Measurements from ENCODE around the gene VTI1B.
"Not testable (repeated sequence)": the region's sequence is repeated elsewhere in the genome, so short reads cannot be mapped to it uniquely, and the experiment has no call there.

Gene VTI1B

GRCh38 chr14:67626131-67626530 is 48.3 kb downstream of the VTI1B start:
- not testable (repeated sequence) for DNase-seq

GRCh38 chr14:67623114-67623513 is 51.3 kb downstream of the VTI1B start:
- DNase-seq = no peak

- DNase-seq = peak; percentile 25
These were observed 51.8 kb downstream of the VTI1B start for GRCh38 chr14:67622675-67623074.

- no peak for DNase-seq
These were observed 54.1 kb downstream of the VTI1B start for GRCh38 chr14:67620217-67620785.

- DNase-seq = peak; percentile 96
These were observed 54.8 kb downstream of the VTI1B start, which contains the start of gene ARG2 for GRCh38 chr14:67619446-67620216. ARG2 (plus strand) TSS chr14:67619920; CDS start chr14:67619978, 58 bp downstream.

- no peak for DNase-seq
These were observed 55.8 kb downstream of the VTI1B start for GRCh38 chr14:67618617-67619063.

GRCh38 chr14:67610491-67610890 is 63.9 kb downstream of the VTI1B start:
- DNase-seq = peak; percentile 42

- DNase-seq = no peak
These were observed 64.7 kb downstream of the VTI1B start for GRCh38 chr14:67609642-67610310.

- no peak for DNase-seq
These were observed 66.8 kb downstream of the VTI1B start for GRCh38 chr14:67607646-67608045.

GRCh38 chr14:67602995-67603545 is 71.4 kb downstream of the VTI1B start:
- no peak for DNase-seq

GRCh38 chr14:67602076-67602475 is 72.4 kb downstream of the VTI1B start:
- no peak for DNase-seq

- DNase-seq = not testable (repeated sequence)
These were observed 73.9 kb downstream of the VTI1B start for GRCh38 chr14:67600562-67600974.

GRCh38 chr14:67599698-67600561 is 74.5 kb downstream of the VTI1B start, which contains the start of gene PIGH:
PIGH (minus strand) TSS chr14:67600268; CDS start chr14:67600203, 65 bp downstream.
- peak; percentile 93 for DNase-seq
